ENCODE results near the gene BDH1. TPM values are rescaled to one million over a fixed set of nuclear protein-coding genes. Genes with fewer than 3 reads are reported as not detected.

Gene BDH1
- total RNA-seq, 4 donors from 2014 or later = 120 to 269 (median 163) TPM

DNA sequence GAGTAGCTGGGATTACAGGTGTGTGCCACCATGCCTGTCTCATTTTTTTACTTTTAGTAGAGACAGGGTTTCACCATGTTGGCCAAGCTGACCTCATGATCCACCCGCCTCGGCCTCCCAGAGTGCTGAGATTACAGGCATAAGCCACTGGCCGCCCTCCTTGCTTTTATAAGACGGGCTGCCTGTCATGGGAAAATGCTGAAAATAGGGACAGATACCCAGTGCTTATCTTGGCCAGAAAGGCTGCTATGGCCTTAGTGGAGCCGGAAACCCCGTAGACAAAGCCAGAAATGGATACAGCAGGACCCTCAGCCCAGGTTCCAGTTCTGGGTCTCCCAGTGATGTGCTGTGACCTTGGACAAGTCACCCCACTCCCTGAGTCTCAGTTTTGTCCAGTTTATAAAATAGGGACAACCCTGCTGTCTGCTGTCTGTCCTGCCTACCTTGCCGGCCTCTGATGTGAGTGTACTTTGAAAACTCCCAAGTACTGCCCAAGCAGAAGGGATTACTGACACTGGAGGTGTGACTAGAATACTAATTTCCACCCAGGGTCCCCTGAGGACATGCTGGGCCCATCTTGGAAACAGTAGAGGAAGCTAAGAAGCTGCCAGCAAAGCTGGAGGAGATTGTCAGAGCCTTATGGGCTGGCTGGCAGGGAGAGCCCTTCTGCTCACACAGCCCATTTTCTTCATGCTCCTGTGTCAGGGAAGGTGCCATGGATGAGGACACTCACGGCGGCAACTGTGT is 59.6 kb downstream of the BDH1 start:
- Histone ChIP-seq H3K4me3 (no peak overlapping the region), H3K27me3 (no peaks in the 10 kb centered on the region), H3K4me1 (peaks cover 0 to 10% (median 4%) of the 10 kb centered on the region in 4 donors), H3K36me3 (no peaks in the 10 kb centered on the region), H3K9me3 (no peaks in the 10 kb centered on the region), H3K27ac (no peak overlapping the region)
- TF ChIP-seq, protein P1, sequence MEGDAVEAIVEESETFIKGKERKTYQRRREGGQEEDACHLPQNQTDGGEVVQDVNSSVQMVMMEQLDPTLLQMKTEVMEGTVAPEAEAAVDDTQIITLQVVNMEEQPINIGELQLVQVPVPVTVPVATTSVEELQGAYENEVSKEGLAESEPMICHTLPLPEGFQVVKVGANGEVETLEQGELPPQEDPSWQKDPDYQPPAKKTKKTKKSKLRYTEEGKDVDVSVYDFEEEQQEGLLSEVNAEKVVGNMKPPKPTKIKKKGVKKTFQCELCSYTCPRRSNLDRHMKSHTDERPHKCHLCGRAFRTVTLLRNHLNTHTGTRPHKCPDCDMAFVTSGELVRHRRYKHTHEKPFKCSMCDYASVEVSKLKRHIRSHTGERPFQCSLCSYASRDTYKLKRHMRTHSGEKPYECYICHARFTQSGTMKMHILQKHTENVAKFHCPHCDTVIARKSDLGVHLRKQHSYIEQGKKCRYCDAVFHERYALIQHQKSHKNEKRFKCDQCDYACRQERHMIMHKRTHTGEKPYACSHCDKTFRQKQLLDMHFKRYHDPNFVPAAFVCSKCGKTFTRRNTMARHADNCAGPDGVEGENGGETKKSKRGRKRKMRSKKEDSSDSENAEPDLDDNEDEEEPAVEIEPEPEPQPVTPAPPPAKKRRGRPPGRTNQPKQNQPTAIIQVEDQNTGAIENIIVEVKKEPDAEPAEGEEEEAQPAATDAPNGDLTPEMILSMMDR (IDR thresholded peaks at IDR 0.05) = no peak
- TF ChIP-seq POLR2A (IDR thresholded peaks at IDR 0.05) = no peak
- DNase-seq = no peak

DNA sequence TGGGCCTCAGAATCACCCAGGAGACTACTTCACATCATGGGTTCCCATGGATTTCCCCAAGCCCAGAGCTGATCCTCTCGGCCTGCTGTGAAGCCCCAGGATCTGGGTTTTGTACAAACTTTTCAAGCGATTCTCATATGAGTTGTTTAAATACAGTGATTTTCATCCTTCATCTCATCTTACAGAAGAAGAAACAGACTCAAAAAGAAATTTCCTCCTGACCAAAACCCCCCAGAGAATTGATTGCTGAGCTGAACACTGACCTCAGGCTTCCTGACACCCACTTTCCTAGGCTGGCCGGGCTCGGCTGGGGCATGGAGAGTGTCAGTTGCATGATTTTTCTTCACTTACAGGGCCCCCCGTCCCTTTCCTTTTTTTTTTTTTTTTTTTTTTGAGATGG is 60.3 kb downstream of the BDH1 start:
- DNase-seq = no peak
- TF ChIP-seq, protein P1 (IDR thresholded peaks at IDR 0.05) = no peak
- no peak for TF ChIP-seq POLR2A (IDR thresholded peaks at IDR 0.05)
- Histone ChIP-seq H3K4me3 (no peak overlapping the region), H3K4me1 (peaks cover 0 to 10% (median 4%) of the 10 kb centered on the region in 4 donors), H3K9me3 (no peaks in the 10 kb centered on the region), H3K27me3 (no peaks in the 10 kb centered on the region), H3K36me3 (no peaks in the 10 kb centered on the region), H3K27ac (peak overlapping the region in 2 of 4 donors; percentile 62 to 63)

DNA sequence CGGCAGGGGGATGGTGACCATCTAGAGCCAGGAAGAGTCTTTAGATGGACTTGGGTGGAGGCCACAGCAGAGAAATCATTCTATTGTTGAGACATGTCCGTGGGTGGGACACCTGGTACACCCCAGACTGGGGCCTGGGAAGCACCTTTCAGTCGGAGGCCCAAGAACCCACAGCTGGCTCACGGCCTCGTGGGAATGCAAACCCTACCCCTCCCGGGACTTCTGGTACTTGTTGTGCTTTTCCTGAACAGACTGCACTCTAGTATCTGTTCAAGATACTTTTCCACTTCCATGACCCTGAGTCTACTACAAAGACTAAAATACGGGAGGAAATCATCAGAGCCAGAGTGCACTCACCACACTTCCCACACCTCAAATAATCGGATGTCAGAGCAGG is 60.7 kb downstream of the BDH1 start:
- TF ChIP-seq POLR2A (IDR thresholded peaks at IDR 0.05) = no peak
- TF ChIP-seq, protein P1 (IDR thresholded peaks at IDR 0.05) = no peak
- no peak for DNase-seq
- H3K4me1 ChIP-seq = peaks cover 0 to 10% (median 4%) of the 10 kb centered on the region in 4 donors
- peak overlapping the region in 2 of 4 donors; percentile 62 to 63 for H3K27ac ChIP-seq
- no peaks in the 10 kb centered on the region for H3K36me3 ChIP-seq
- no peaks in the 10 kb centered on the region for H3K9me3 ChIP-seq
- no peaks in the 10 kb centered on the region for H3K27me3 ChIP-seq
- no peak overlapping the region for H3K4me3 ChIP-seq

DNA sequence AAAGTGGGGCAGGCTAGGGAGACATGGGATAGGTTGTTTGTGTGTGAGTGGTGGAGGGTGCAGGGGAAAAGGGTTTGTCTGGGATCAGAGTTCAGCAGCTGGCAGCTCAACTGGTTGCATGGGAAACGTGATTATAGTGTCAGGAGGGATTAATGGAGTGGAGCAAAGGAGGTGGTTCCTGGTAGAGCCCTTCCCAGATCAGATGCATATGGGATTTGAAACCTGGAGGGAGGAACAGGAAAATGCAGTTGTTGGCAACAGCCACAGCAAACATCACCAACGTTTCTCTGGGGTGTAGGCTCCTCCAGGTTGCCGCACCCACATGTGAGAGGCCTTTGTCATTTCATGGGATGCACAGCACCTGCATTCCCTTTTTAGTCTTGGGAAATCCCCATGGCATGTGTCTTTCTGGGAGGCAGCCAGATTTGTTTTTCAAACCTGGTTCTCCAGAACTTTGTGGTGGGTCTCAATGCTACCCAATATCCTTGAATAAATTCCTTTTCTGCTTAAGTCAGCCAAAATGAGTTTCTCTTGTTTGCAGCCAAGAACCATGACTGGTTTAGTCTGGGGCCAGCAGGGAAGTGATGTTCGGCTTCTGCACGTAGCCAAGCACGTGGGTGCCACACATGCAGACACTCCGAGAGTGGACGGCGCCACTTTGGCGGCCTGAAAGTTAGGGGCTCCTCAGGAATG is 61.3 kb downstream of the BDH1 start:
- Histone ChIP-seq H3K36me3 (no peaks in the 10 kb centered on the region), H3K27ac (peak overlapping the region in 2 of 4 donors; percentile 62 to 63), H3K4me1 (peaks cover 0 to 10% (median 2%) of the 10 kb centered on the region in 4 donors), H3K27me3 (no peaks in the 10 kb centered on the region), H3K4me3 (no peak overlapping the region), H3K9me3 (no peaks in the 10 kb centered on the region)
- DNase-seq = no peak
- TF ChIP-seq, protein P1 (IDR thresholded peaks at IDR 0.05) = peak in 1 of 6 experiments; percentile 1
- TF ChIP-seq POLR2A (IDR thresholded peaks at IDR 0.05) = no peak

DNA sequence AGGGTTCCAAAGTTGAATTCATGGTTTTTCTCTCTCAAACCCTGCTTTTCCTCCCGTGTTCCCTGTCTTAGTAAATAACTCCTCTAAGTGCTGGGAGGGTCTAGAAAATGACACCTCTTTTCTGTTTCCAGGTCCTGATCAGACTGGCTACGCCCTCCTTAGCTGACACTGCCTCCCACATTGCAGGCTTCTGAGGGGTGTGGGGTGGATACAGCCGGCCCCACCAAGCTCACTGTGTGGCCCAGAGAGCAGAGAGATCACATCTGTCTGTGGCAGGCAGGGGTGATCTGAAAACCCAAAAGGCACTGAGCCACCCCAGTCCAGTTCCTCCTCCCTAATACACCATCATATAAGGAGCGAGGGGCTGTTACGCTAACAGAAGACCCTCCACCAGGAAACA is 62.7 kb downstream of the BDH1 start:
- H3K4me3 ChIP-seq = no peak overlapping the region
- DNase-seq = no peak
- H3K4me1 ChIP-seq = peaks cover 0 to 10% (median 2%) of the 10 kb centered on the region in 4 donors
- no peaks in the 10 kb centered on the region for H3K27me3 ChIP-seq
- no peak for TF ChIP-seq POLR2A (IDR thresholded peaks at IDR 0.05)
- TF ChIP-seq, protein P1 (IDR thresholded peaks at IDR 0.05) = no peak
- H3K27ac ChIP-seq = no peak overlapping the region
- H3K36me3 ChIP-seq = no peaks in the 10 kb centered on the region
- H3K9me3 ChIP-seq = no peaks in the 10 kb centered on the region

All from Peyer's patch (tissue), 4 donors.